Occipital lobe (tissue), 2 donors: ENCODE measurements around the gene KRT35. TPM values are rescaled to one million over a fixed set of nuclear protein-coding genes. Genes with fewer than 3 reads are reported as not detected.
"Not testable (repeated sequence)": the region's sequence is repeated elsewhere in the genome, so short reads cannot be mapped to it uniquely, and the experiment has no call there.

ENCODE experiments used
- DNase-seq: peaks from one replicate; lab custom pipeline; 2025; lab: John Stamatoyannopoulos, UW
- total RNA-seq: library from RNA; depleted of rRNA; stranded (reverse); fragments of >200 nt; gene quantifications from one replicate; pipeline ENCODE4 v1.2.3, GENCODE V29; 2014

Gene KRT35
- total RNA-seq, 1 donor from 2014 or later: not detected

DNA sequence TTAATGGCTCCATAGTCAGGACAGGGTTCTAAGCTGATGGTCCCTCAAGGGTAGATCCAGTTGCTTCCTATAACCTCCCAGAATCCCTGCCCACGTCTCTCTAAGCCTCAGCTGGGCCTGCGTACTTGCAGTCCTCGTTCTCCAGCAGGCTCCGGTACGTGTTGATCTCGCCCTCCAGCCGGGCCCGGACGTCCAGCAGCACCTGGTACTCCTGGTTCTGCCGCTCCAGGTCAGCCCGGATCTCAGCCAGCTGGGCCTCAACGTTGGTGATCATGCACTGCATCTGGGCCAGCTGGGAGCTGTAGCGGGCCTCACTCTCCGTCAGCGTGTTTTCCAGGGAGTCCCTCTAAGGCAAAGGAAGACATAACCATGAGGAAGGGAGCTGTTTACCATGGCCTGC, 18.2 kb downstream of the KRT35 start:
- DNase-seq: no peak

GRCh38 chr17:41457676-41458075, 23.3 kb downstream of the KRT35 start:
- DNase-seq: no peak

- no peak for DNase-seq
These were observed 24.7 kb downstream of the KRT35 start for GRCh38 chr17:41456204-41456603.

DNA sequence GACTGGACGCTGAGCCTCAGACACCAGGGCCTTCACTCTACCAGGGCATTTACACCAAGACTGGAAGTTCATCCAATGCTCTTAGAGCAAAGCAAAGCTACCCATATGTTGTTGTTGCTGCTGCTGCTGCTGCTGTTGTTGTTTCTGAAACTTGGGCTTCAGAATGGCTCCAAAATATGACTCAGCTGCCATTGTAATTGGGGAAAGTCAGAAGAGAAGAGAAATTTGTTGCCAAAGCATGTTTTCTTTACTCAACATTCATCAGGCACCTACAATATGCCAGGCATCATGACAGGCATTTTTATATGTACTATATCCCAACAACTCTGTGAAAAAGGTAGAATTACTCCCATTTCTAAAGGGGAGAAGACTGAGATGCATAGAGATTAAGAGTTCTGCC, 25.7 kb downstream of the KRT35 start:
- no peak for DNase-seq

GRCh38 chr17:41453066-41453465, 27.9 kb downstream of the KRT35 start:
- DNase-seq: no peak

- DNase-seq: no peak
These were observed 28.7 kb downstream of the KRT35 start for GRCh38 chr17:41452281-41452680.

GRCh38 chr17:41451154-41451728, 29.7 kb downstream of the KRT35 start:
- DNase-seq: no peak

- no peak for DNase-seq
These were observed 31.9 kb downstream of the KRT35 start for GRCh38 chr17:41449008-41449407.

DNA sequence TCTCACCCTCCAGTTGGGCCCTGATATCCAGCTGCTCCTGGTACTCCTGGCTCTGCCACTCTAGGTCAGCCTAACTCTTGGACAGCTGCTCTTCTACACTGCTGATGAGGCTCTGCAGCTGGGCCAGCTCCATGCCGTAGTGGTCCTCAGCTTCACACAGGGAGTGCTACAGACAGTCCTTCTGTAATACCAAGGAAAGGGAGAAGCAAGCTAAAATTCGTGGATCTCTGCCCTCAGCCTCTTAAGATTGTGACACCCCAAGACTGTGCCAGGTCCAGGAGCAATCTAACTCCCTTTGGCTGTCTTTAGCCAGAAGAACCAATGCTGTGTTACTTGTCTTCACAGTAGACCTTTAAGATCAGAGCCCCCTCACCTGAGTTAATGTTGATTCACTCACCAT, 32.4 kb downstream of the KRT35 start:
- no peak for DNase-seq

- no peak for DNase-seq
These were observed 34.1 kb downstream of the KRT35 start for GRCh38 chr17:41446806-41447205.

DNA sequence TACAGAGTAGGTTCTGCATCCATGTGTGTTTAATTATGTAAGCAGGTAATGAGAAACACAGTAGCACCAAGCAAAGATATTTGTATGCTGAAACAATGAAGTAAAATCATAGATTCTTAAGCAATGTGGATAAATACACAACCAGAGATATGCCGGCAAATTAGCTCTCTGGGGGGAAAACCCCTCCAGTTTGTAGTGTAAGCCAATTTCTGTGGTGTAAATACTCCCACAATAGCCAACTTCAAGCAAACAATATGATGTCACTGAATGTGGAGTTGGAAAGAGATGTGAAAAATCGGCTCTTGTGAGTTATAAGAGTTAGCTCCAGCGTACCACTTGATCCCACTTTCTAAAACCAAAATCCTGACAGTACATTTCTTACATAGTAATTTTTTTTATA, 36.3 kb downstream of the KRT35 start:
- no peak for DNase-seq

DNA sequence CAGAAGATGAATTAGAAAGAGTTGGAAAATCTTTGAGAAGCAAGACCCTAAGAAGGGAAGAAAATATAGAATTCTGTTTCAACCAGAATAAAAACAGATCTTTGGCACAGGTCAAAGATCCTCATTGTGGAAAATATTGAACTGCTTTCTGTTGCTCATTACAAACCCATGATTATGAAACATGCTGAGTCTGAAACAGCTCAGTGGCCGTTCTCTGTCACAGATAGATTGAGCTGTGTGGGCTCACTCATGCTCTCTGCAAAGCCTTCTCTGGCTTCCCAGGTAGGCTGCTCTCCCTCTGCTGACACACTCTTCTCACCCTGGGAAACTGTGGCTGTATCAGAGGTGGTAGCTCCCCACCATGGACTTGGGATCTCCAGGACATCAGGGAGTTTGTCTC, 36.8 kb downstream of the KRT35 start:
- no peak for DNase-seq

- no peak for DNase-seq
These were observed 38.2 kb downstream of the KRT35 start for GRCh38 chr17:41442739-41443138.

- no peak for DNase-seq
These were observed 40.4 kb downstream of the KRT35 start, which contains the start of gene KRT38 for GRCh38 chr17:41440531-41441033. KRT38 (minus strand) TSS chr17:41440983; CDS start chr17:41440921, 62 bp downstream.

GRCh38 chr17:41439375-41439774, 41.6 kb downstream of the KRT35 start:
- no peak for DNase-seq

- no peak for DNase-seq
These were observed 43.2 kb downstream of the KRT35 start for GRCh38 chr17:41437769-41438168.

- no peak for DNase-seq
These were observed 43.7 kb downstream of the KRT35 start for GRCh38 chr17:41437254-41437653.

GRCh38 chr17:41434415-41434814, 46.5 kb downstream of the KRT35 start:
- no peak for DNase-seq

- DNase-seq: no peak
These were observed 46.9 kb downstream of the KRT35 start for GRCh38 chr17:41434005-41434404.

GRCh38 chr17:41433586-41433985, 47.4 kb downstream of the KRT35 start:
- no peak for DNase-seq

GRCh38 chr17:41430376-41430775, 50.6 kb downstream of the KRT35 start:
- not testable (repeated sequence) for DNase-seq

DNA sequence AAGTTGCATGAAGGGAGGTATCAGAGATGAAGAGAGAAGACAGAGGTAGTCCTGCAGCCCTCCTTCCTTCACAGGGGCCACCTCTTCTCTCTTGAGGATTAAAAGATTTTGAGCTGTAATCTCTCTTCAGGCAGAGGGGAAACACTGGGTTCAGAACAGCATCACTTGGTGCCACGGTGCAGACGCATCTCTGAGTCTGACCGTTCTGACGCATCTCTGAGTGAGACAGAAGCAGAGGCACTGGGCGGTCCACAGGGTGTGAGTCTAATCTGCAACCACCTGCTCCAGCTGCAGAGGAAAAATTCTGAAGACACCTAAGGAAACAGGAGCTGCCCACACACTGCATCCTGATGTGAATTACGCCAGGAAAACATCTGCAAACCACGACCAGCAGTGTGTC, 51.3 kb downstream of the KRT35 start:
- DNase-seq: no peak

DNA sequence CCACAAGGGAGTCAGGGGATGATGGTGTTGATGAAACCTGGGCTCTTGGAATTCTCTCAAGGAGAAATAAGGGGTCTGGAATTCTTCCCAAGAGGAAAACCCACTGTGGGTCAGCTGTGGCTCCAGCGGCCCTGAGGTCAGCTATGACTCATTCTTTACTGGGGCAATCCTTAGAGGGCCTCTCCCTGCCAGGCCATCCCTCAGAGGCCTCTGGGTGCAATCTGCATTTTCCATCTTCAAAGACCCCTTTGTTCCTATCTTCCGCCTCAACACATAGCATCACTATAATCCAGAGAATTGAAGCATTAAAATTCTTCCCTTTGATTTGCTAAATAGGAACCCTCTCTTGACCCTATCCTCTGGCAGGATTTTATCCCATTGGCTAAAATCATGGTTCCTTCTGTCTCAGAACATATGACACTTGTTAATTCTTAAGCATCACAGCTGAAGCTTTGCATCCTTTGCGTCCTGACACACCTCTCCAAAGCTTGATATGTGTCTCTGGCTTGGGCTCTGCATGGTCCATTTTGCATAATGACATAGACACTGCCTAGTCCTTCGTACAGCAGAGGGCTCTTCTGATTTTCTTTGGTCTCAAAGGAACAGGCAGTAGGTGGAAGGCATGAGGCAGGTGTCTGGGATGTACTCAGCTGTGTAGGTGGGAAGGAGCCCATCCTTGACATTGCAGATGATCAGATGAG, 52.2 kb downstream of the KRT35 start:
- no peak for DNase-seq
